Gastroesophageal sphincter (tissue), 3 donors: ENCODE results near the gene DBP.

Experiments used
- EP300 ChIP-seq: sonication (generic); formaldehyde crosslinking; IDR thresholded peaks from one replicate; pipeline ENCODE4 v1.6.1; 2017; ENCODE audit warnings: antibody characterized with exemption, mild to moderate bottlenecking
- TF ChIP-seq, protein P1 (sequence below), 4 experiments: fragments of 200-600 bp in 2 of 4; fragments of 450-650 bp in 2 of 4; sonication (generic) in 1 of 4; IDR thresholded peaks; one replicate each; pipeline ENCODE4 v1.5.1; 2017 to 2019; ENCODE audit warnings: antibody characterized with exemption in 4 of 4, mild to moderate bottlenecking in 2 of 4, moderate library complexity in 2 of 4

- TF ChIP-seq, protein P1, sequence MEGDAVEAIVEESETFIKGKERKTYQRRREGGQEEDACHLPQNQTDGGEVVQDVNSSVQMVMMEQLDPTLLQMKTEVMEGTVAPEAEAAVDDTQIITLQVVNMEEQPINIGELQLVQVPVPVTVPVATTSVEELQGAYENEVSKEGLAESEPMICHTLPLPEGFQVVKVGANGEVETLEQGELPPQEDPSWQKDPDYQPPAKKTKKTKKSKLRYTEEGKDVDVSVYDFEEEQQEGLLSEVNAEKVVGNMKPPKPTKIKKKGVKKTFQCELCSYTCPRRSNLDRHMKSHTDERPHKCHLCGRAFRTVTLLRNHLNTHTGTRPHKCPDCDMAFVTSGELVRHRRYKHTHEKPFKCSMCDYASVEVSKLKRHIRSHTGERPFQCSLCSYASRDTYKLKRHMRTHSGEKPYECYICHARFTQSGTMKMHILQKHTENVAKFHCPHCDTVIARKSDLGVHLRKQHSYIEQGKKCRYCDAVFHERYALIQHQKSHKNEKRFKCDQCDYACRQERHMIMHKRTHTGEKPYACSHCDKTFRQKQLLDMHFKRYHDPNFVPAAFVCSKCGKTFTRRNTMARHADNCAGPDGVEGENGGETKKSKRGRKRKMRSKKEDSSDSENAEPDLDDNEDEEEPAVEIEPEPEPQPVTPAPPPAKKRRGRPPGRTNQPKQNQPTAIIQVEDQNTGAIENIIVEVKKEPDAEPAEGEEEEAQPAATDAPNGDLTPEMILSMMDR (IDR thresholded peaks at IDR 0.05) = peak in 1 of 4 experiments; percentile 33
- TF ChIP-seq EP300 = no peak
Observed at GRCh38 chr19:48637948-48638830, 1.0 kb upstream of the DBP start.
